T-helper 2 cell treated with Interferon-gamma antibody and Interleukin-4, amounts not matched to agents 5 μg/mL and 100 μg/mL, for 36 hours (primary cell): ENCODE results near the gene RAB29.

Source experiments
- DNase-seq: peaks from one replicate; pipeline ENCODE4 v3.0.0; 2021; ENCODE audit warnings: low spot score
- H3K27ac Mint-ChIP-seq: one replicate; pipeline ENCODE4 v1.8.0; 2021; ENCODE audit warnings: mild to moderate bottlenecking, mixed read lengths
- H3K27me3 Mint-ChIP-seq: one replicate; pipeline ENCODE4 v1.8.0; 2021; ENCODE audit warnings: low read depth, mixed read lengths
- H3K36me3 Mint-ChIP-seq: one replicate; pipeline ENCODE4 v1.8.0; 2021; ENCODE audit warnings: low read depth, mixed read lengths
- H3K4me1 Mint-ChIP-seq: one replicate; pipeline ENCODE4 v1.8.0; 2021; ENCODE audit warnings: low read depth, mixed read lengths
- H3K4me3 Mint-ChIP-seq: one replicate; pipeline ENCODE4 v1.8.0; 2022; ENCODE audit warnings: mild to moderate bottlenecking, moderate library complexity, mixed read lengths
- H3K9me3 Mint-ChIP-seq: one replicate; pipeline ENCODE4 v1.8.0; 2021; ENCODE audit warnings: mixed read lengths

RAB29 gene

GRCh38 chr1:205805082-205805711 lies 29.9 kb upstream of the RAB29 start:
- Mint-ChIP-seq H3K27ac (peak overlapping the region; percentile 75), H3K9me3 (no peaks in the 10 kb centered on the region), H3K27me3 (no peaks in the 10 kb centered on the region), H3K4me1 (peaks cover 50% of the 10 kb centered on the region), H3K36me3 (peaks cover 20% of the 10 kb centered on the region), H3K4me3 (peak overlapping the region; percentile 73)
- peak; percentile 61 for DNase-seq

DNA sequence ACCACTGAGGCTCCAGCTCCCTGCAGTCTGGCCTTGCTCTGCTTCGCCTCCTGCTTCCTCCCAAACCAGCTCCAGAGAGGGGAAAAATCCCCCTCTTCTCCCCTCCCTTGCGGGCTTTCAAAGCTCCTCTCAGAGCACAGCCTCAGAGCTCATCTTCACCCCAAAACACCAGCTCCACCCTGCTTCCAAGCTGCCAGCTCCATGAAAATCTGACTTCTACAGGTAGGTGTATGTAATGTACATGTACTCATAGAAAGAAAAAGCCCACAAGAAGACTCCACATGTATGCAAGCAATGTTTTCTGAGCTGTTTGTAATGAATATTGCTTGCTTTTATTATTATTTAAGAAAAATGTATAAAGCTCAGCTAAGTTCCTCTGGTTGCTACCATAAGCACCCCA lies 29.3 kb upstream of the RAB29 start:
- Mint-ChIP-seq H3K4me1 (peaks cover 50% of the 10 kb centered on the region), H3K27ac (peak overlapping the region; percentile 75), H3K36me3 (peaks cover 22% of the 10 kb centered on the region)

GRCh38 chr1:205803986-205804385 lies 28.7 kb upstream of the RAB29 start:
- Mint-ChIP-seq H3K9me3 (no peaks in the 10 kb centered on the region), H3K27me3 (no peaks in the 10 kb centered on the region), H3K4me3 (no peak overlapping the region), H3K4me1 (peaks cover 47% of the 10 kb centered on the region), H3K36me3 (peaks cover 21% of the 10 kb centered on the region), H3K27ac (no peak overlapping the region)
- DNase-seq, result no peak

More for the DNA sequence above, 29.3 kb upstream of the RAB29 start:
- H3K4me3 Mint-ChIP-seq, result peak overlapping the region; percentile 73
- no peaks in the 10 kb centered on the region for H3K9me3 Mint-ChIP-seq
- H3K27me3 Mint-ChIP-seq, result no peaks in the 10 kb centered on the region
- DNase-seq, result no peak

DNA sequence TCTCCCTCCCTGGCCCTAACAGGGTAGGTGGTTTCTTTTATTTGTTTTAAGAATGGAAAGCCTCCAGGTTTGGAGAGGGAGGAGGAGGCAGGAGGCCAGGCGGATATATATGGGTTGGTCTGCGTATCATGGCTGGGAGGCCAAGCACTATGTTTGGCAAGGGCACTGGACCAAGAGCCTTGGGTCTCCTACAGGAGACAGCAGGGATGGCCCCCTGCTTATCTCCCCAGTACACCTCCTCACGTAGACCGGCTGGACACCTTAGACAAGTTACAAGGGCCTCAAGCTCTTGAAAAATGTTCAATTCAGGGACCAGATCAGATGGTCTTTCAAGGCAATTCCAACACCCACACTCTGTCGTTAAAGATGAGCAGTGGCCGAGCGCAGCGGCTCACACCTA lies 26.8 kb upstream of the RAB29 start:
- Mint-ChIP-seq H3K36me3 (peaks cover 27% of the 10 kb centered on the region), H3K27ac (no peak overlapping the region), H3K27me3 (no peaks in the 10 kb centered on the region), H3K4me3 (no peak overlapping the region), H3K9me3 (no peaks in the 10 kb centered on the region), H3K4me1 (peaks cover 39% of the 10 kb centered on the region)
- DNase-seq, result no peak

DNA sequence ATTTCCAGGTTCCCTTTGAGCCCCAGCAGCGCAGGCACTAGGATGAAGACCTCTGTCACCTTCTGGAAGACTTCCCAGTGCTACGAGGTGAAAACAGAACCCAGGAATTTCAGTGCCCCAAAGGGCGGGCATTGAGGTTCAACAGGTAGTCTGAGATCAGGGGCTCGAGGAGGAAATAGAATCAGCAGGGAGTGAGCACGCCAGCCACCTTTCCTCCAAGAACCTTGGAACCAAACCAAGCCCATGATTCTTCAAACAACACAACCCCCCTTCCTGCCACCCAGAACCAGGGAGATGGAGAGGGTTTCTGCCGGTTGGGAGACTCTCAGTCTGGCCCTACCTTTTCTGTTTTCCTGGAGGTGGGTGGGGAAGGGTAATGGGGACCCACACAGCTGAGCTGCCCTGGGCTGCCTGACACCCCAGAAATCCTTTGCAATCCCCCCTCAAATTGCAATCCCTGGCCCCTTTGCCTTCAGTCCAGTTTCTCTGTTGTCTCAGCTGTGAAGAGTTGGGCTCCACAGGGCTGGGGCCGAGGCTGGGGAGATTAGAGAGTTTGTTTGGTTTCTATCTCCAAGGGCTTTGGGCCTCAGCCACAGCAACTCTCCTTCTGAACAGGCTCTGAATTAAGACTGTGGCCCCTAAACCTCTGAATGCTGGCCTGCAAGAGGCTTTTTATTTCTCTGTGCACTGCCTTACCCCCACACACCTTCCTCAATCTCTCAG lies 25.9 kb upstream of the RAB29 start:
- no peak for DNase-seq
- Mint-ChIP-seq H3K4me3 (no peak overlapping the region), H3K36me3 (peaks cover 26% of the 10 kb centered on the region), H3K4me1 (peaks cover 36% of the 10 kb centered on the region), H3K27ac (peak overlapping the region; percentile 63), H3K27me3 (no peaks in the 10 kb centered on the region), H3K9me3 (no peaks in the 10 kb centered on the region)

GRCh38 chr1:205800427-205800826 lies 25.1 kb upstream of the RAB29 start:
- Mint-ChIP-seq H3K36me3 (peaks cover 26% of the 10 kb centered on the region), H3K27ac (no peak overlapping the region), H3K4me1 (peaks cover 32% of the 10 kb centered on the region), H3K4me3 (no peak overlapping the region), H3K9me3 (no peaks in the 10 kb centered on the region), H3K27me3 (no peaks in the 10 kb centered on the region)
- no peak for DNase-seq

DNA sequence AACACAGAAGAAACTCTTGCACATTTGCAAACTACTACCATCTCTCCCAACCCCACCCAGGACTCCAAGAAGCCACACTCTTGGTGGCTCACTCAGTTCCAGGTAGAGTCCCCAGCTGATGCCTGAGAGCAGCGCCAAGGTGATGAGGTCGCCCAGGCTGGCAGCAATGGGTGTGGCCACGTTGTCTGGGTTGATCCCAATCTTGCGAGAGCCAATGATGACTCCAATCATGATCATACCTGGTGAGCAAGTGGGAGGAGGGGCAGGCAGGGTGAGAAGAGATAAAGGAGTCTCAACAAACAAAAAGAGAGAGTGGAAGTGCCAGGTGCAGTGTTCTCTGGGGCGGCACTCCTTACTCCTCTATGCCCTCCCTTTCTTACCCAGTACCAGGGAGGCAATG lies 23.3 kb upstream of the RAB29 start:
- H3K9me3 Mint-ChIP-seq, result no peaks in the 10 kb centered on the region
- no peak overlapping the region for H3K4me3 Mint-ChIP-seq
- no peak for DNase-seq
- H3K4me1 Mint-ChIP-seq, result peaks cover 30% of the 10 kb centered on the region
- H3K27me3 Mint-ChIP-seq, result no peaks in the 10 kb centered on the region
- H3K36me3 Mint-ChIP-seq, result peaks cover 30% of the 10 kb centered on the region
- H3K27ac Mint-ChIP-seq, result no peak overlapping the region

DNA sequence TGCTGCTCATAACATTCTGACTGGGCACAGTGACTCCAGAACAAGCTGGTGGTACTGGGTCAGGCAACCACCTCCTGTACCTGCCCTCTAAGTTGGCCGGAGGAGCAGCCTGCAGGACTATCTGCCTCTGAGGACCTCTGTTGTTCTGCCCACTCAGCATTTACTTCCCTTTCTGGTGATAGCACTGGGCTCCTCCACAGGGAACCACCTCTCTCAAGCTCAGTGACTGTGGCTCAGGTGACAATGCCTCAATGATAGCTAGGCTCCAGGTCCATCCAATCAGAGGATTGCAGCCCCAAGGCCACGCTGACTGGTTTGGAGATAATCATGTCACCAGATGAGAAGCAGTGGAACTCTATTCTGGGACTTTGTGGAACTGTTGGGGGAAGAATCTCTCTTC lies 21.9 kb upstream of the RAB29 start:
- Mint-ChIP-seq H3K27me3 (no peaks in the 10 kb centered on the region), H3K4me1 (peaks cover 33% of the 10 kb centered on the region), H3K9me3 (no peaks in the 10 kb centered on the region), H3K27ac (no peak overlapping the region), H3K36me3 (peaks cover 32% of the 10 kb centered on the region), H3K4me3 (no peak overlapping the region)
- no peak for DNase-seq

DNA sequence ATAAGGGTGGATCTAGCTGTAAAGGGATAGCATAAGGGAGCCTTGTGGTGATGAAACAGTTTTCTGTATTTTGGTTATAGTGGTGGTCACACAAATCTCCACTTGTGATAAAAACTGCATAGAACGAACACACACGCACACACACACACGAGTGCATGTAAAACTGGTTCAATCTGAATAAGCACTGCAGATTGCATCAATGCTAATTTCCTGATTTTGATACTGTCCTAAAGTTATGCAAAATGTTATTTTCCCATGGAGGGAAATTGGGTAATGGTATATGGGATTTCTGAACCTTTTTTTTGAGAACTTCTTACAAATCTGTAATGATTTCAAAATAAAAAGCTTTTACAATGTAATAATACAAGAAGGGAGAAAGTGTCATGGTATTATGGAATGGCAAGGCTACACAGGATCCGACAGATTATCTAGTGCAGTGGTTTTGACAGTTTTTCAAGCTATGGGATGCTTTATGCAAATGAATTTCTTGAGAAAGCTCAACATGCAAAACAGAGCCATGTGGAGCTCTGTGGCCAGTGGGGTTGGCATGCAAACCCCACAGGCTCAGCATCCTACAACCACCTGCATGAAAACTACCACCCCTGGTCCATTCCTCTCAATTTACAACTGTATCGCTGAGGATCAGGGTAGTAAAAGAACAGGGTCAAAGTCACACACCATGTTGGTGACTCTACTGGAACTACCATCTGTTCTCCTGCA lies 18.9 kb upstream of the RAB29 start:
- no peak for DNase-seq
- H3K9me3 Mint-ChIP-seq, result no peaks in the 10 kb centered on the region
- H3K4me3 Mint-ChIP-seq, result no peak overlapping the region
- H3K4me1 Mint-ChIP-seq, result peaks cover 30% of the 10 kb centered on the region
- peaks cover 36% of the 10 kb centered on the region for H3K36me3 Mint-ChIP-seq
- H3K27ac Mint-ChIP-seq, result peak overlapping the region; percentile 2
- H3K27me3 Mint-ChIP-seq, result no peaks in the 10 kb centered on the region

DNA sequence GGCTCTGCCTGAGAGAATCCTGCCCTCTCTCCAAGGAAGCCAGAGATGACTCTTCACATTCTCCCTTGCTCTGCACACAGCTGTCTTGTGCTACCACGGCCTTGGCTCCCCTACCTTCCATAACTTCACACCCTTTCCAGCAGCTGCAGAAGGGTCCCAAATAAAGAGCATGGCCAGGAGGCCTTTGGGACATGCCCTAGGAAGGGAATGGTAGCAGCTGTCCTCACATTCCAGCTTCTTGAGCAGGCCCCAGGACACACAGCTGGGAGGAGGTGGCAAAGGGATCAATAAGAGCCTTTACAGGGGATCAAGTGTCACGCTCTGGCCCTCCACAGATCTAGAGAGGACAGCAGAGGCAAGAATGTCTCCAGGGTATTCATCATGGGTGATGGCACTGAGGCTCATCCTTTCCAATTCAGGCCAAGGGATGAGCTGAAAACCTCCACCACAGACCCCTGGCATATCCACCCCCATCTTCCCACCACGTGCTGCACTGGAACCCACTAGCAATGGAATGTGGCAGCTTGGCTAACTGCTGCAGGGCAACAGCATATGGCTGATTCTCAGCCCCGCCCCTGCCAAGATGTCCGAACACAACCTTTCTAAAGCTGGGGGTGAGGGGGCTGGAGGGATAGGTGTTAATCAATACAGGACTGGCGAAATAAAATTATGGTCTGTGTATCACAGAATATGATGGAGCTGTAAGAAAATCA lies 17.8 kb upstream of the RAB29 start:
- H3K27ac Mint-ChIP-seq, result peak overlapping the region; percentile 5
- DNase-seq, result no peak
- H3K4me1 Mint-ChIP-seq, result peaks cover 27% of the 10 kb centered on the region
- peaks cover 29% of the 10 kb centered on the region for H3K36me3 Mint-ChIP-seq
- H3K4me3 Mint-ChIP-seq, result no peak overlapping the region
- no peaks in the 10 kb centered on the region for H3K9me3 Mint-ChIP-seq
- H3K27me3 Mint-ChIP-seq, result no peaks in the 10 kb centered on the region

DNA sequence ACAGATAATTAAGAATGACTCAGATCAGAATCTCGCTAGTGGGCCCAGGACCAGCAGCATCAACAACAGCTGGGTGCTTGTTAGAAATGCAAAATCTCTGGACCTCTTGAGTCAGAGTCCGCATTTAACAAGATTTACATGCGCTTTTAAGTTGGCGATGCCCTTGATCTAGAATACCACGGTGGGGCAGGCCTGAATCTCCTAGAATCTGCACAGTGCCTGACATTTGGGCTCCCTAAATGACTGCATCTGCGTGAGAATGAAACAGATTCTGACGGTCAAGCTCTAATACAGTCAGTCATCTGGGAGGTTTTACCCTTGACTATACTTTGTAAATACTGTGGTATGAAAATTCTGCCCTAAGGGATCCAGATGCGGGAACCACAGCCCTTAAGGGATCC lies 17.2 kb upstream of the RAB29 start:
- H3K9me3 Mint-ChIP-seq, result no peaks in the 10 kb centered on the region
- no peaks in the 10 kb centered on the region for H3K27me3 Mint-ChIP-seq
- no peak overlapping the region for H3K4me3 Mint-ChIP-seq
- H3K27ac Mint-ChIP-seq, result no peak overlapping the region
- no peak for DNase-seq
- peaks cover 27% of the 10 kb centered on the region for H3K4me1 Mint-ChIP-seq
- H3K36me3 Mint-ChIP-seq, result peaks cover 23% of the 10 kb centered on the region

- Mint-ChIP-seq H3K27ac (no peak overlapping the region), H3K9me3 (no peaks in the 10 kb centered on the region), H3K4me1 (peaks cover 26% of the 10 kb centered on the region), H3K36me3 (peaks cover 20% of the 10 kb centered on the region), H3K27me3 (no peaks in the 10 kb centered on the region), H3K4me3 (no peak overlapping the region)
- peak; percentile 53 for DNase-seq
These were observed 16.4 kb upstream of the RAB29 start for GRCh38 chr1:205791568-205792180.

- H3K27ac Mint-ChIP-seq, result no peak overlapping the region
These were observed 12.1 kb upstream of the RAB29 start for GRCh38 chr1:205787287-205787916.

More at GRCh38 chr1:205787287-205787916, 12.1 kb upstream of the RAB29 start:
- Mint-ChIP-seq H3K4me3 (no peak overlapping the region), H3K4me1 (peaks cover 11% of the 10 kb centered on the region), H3K27me3 (no peaks in the 10 kb centered on the region), H3K9me3 (no peaks in the 10 kb centered on the region), H3K36me3 (peaks cover 10% of the 10 kb centered on the region)
- no peak for DNase-seq
